ENCODE results near the gene NLGN4X. TPM values are rescaled to one million over a fixed set of nuclear protein-coding genes. Genes with fewer than 3 reads are reported as not detected.

The NLGN4X gene
- polyA plus RNA-seq, 1 experiment = 1.1 TPM

- POLR2A ChIA-PET = no interaction called here
- CTCF ChIA-PET = no interaction called here
- H3K36me3 ChIP-seq (ENCODE audit: control insufficient read depth, insufficient read depth, low read length) = no peaks in the 10 kb centered on the region
- H3K27me3 ChIP-seq (ENCODE audit: control insufficient read depth, insufficient read depth, low read length) = no peaks in the 10 kb centered on the region
- H3K4me3 ChIP-seq (ENCODE audit: low read depth, low read length) = no peak overlapping the region
- DNase-seq (ENCODE audit: low read depth) = no peak
- no peak for TF ChIP-seq CTCF (IDR thresholded peaks at IDR 0.05; ENCODE audit: insufficient read depth, low read depth, low read length)
These were observed 64.9 kb downstream of the NLGN4X start for GRCh38 chrX:6163721-6164120.

GRCh38 chrX:6159468-6159867 is 69.2 kb downstream of the NLGN4X start:
- ChIA-PET POLR2A (no interaction called here), CTCF (no interaction called here)
- Histone ChIP-seq H3K36me3 (ENCODE audit: control insufficient read depth, insufficient read depth, low read length) (no peaks in the 10 kb centered on the region), H3K27me3 (ENCODE audit: control insufficient read depth, insufficient read depth, low read length) (no peaks in the 10 kb centered on the region), H3K4me3 (ENCODE audit: low read depth, low read length) (no peak overlapping the region)
- TF ChIP-seq CTCF (IDR thresholded peaks at IDR 0.05; ENCODE audit: insufficient read depth, low read depth, low read length) = no peak
- DNase-seq (ENCODE audit: low read depth) = no peak

- DNase-seq (ENCODE audit: low read depth) = no peak
- Histone ChIP-seq H3K27me3 (ENCODE audit: control insufficient read depth, insufficient read depth, low read length) (no peaks in the 10 kb centered on the region), H3K4me3 (ENCODE audit: low read depth, low read length) (no peak overlapping the region), H3K36me3 (ENCODE audit: control insufficient read depth, insufficient read depth, low read length) (no peaks in the 10 kb centered on the region)
- POLR2A ChIA-PET = no interaction called here
- no peak for TF ChIP-seq CTCF (IDR thresholded peaks at IDR 0.05; ENCODE audit: insufficient read depth, low read depth, low read length)
- CTCF ChIA-PET = no interaction called here
These were observed 76.7 kb downstream of the NLGN4X start for GRCh38 chrX:6151971-6152370.

GRCh38 chrX:6149060-6149872 is 79.4 kb downstream of the NLGN4X start:
- POLR2A ChIA-PET = no interaction called here
- Histone ChIP-seq H3K4me3 (ENCODE audit: low read depth, low read length) (no peak overlapping the region), H3K36me3 (ENCODE audit: control insufficient read depth, insufficient read depth, low read length) (no peaks in the 10 kb centered on the region), H3K27me3 (ENCODE audit: control insufficient read depth, insufficient read depth, low read length) (no peaks in the 10 kb centered on the region)
- CTCF ChIA-PET = no interaction called here
- TF ChIP-seq CTCF (IDR thresholded peaks at IDR 0.05; ENCODE audit: insufficient read depth, low read depth, low read length) = no peak
- no peak for DNase-seq (ENCODE audit: low read depth)

- ChIA-PET POLR2A (no interaction called here), CTCF (no interaction called here)
- TF ChIP-seq CTCF (IDR thresholded peaks at IDR 0.05; ENCODE audit: insufficient read depth, low read depth, low read length) = no peak
- Histone ChIP-seq H3K4me3 (ENCODE audit: low read depth, low read length) (no peak overlapping the region), H3K27me3 (ENCODE audit: control insufficient read depth, insufficient read depth, low read length) (no peaks in the 10 kb centered on the region), H3K36me3 (ENCODE audit: control insufficient read depth, insufficient read depth, low read length) (no peaks in the 10 kb centered on the region)
- no peak for DNase-seq (ENCODE audit: low read depth)
These were observed 94.4 kb downstream of the NLGN4X start for GRCh38 chrX:6134255-6134654.
